ENCODE results near the gene RNF150. TPM values are rescaled to one million over a fixed set of nuclear protein-coding genes. Genes with fewer than 3 reads are reported as not detected.

The RNF150 gene
- total and polyA plus RNA-seq, 4 donors = 0.27 to 1.4 (median 0.81) TPM

DNA sequence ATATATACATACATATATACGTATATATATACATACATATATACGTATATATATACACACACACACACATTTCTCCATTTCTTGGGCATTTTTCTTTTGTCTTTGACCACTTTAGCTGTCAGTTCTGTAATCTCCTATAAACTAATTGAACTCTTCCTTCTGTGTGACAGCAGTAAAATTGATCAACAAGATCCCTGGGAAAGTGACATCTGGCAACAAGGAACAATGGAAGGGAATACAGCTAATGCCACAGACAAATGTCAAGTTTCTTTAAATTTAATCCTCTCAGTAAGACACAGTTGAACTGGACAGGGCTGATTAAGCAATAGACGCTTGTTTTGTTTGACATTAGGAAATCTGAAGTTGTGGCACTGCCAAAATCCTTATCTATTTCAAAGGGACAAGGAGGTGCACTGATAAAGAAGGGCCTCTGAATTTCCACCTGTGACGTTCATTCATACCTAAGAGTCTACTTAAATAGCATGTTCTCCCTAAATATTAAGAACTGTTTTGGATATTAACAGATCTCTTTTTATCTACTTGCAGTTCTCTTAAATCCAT is 126.9 kb downstream of the RNF150 start:
- Histone ChIP-seq H3K9ac (ENCODE audit: low read depth in 1 of 2, low read length in 2 of 2) (no peak overlapping the region), H3K36me3 (ENCODE audit: control insufficient read depth in 4 of 4, insufficient read depth in 3 of 4, low read depth in 1 of 4, low read length in 3 of 4) (no peaks in the 10 kb centered on the region), H3K9me3 (ENCODE audit: control insufficient read depth in 4 of 4, low read length in 3 of 4) (no peaks in the 10 kb centered on the region), H3K4me1 (ENCODE audit: control insufficient read depth in 4 of 4, insufficient read depth in 4 of 4, low read length in 3 of 4) (peaks cover 0 to 8% (median 0%) of the 10 kb centered on the region in 4 donors), H3K27me3 (ENCODE audit: control insufficient read depth in 4 of 4, insufficient read depth in 4 of 4, low read length in 3 of 4) (no peaks in the 10 kb centered on the region), H3K27ac (ENCODE audit: low read depth in 1 of 2, low read length in 2 of 2) (no peak overlapping the region), H3K4me3 (ENCODE audit: low read depth in 1 of 3, low read length in 3 of 3) (no peak overlapping the region)
- WGBS = 47% methylated on average over 4 of the region's 4 CpGs
- DNase-seq (ENCODE audit: low spot score) = no peak
- TF ChIP-seq EGR1 (IDR thresholded peaks at IDR 0.05; ENCODE audit: low read depth in 2 of 2) (no peak), YY1 (IDR thresholded peaks at IDR 0.05) (peak; percentile 33), JUND (IDR thresholded peaks at IDR 0.05) (peak; percentile 18 to 65), GABPA (IDR thresholded peaks at IDR 0.05 in 1 of 2, conservative IDR thresholded peaks at IDR 0.05 in 1 of 2) (no peak), FOXA1 (IDR thresholded peaks at IDR 0.05) (no peak), TAF1 (conservative IDR thresholded peaks at IDR 0.05) (no peak), RAD21 (IDR thresholded peaks at IDR 0.05) (peak; percentile 30 to 43), SP1 (IDR thresholded peaks at IDR 0.05) (peak; percentile 55), RXRA (IDR thresholded peaks at IDR 0.05) (peak; percentile 58 to 74), NR2F2 (IDR thresholded peaks at IDR 0.05) (no peak), ZBTB33 (IDR thresholded peaks at IDR 0.05) (peak; percentile 56), HNF4G (IDR thresholded peaks at IDR 0.05) (peak; percentile 11), REST (IDR thresholded peaks at IDR 0.05) (no peak), HNF4A (conservative IDR thresholded peaks at IDR 0.05) (peak; percentile 59 to 76)
- TF ChIP-seq, protein P1, sequence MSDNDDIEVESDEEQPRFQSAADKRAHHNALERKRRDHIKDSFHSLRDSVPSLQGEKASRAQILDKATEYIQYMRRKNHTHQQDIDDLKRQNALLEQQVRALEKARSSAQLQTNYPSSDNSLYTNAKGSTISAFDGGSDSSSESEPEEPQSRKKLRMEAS (IDR thresholded peaks at IDR 0.05) = peak; percentile 32

- Histone ChIP-seq H3K9me3 (ENCODE audit: control insufficient read depth in 4 of 4, low read length in 3 of 4) (no peaks in the 10 kb centered on the region), H3K4me1 (ENCODE audit: control insufficient read depth in 4 of 4, insufficient read depth in 4 of 4, low read length in 3 of 4) (peaks cover 0 to 8% (median 0%) of the 10 kb centered on the region in 4 donors), H3K27ac (ENCODE audit: low read depth in 1 of 2, low read length in 2 of 2) (no peak overlapping the region), H3K27me3 (ENCODE audit: control insufficient read depth in 4 of 4, insufficient read depth in 4 of 4, low read length in 3 of 4) (no peaks in the 10 kb centered on the region), H3K9ac (ENCODE audit: low read depth in 1 of 2, low read length in 2 of 2) (no peak overlapping the region), H3K36me3 (ENCODE audit: control insufficient read depth in 4 of 4, insufficient read depth in 3 of 4, low read depth in 1 of 4, low read length in 3 of 4) (no peaks in the 10 kb centered on the region), H3K4me3 (ENCODE audit: low read depth in 1 of 3, low read length in 3 of 3) (no peak overlapping the region)
- no peak for DNase-seq (ENCODE audit: low spot score)
- TF ChIP-seq FOXA1 (IDR thresholded peaks at IDR 0.05) (no peak), RXRA (IDR thresholded peaks at IDR 0.05) (no peak), RAD21 (IDR thresholded peaks at IDR 0.05) (no peak), HNF4G (IDR thresholded peaks at IDR 0.05) (no peak)
- WGBS = 79% methylated on average over 2 of the region's 2 CpGs
Observed at GRCh38 chr4:141004823-141005222, 128.4 kb downstream of the RNF150 start.
